SK-N-MC (cell line): ENCODE data around the gene HSPA1L.

Experiments used
- EZH2 ChIP-seq: fragments of 200-600 bp; sonication (generic); IDR thresholded peaks from one replicate; pipeline ENCODE4 v1.6.1; 2017; ENCODE audit warnings: antibody characterized with exemption
- FOXP2 ChIP-seq: optimal IDR thresholded peaks from 2 replicates; pipeline ENCODE3; 2011; ENCODE audit warnings: mild to moderate bottlenecking, moderate library complexity; ENCODE audit not compliant: insufficient read depth; ENCODE audit errors: extremely low read length, control extremely low read depth
- POLR2AphosphoS5 ChIP-seq: IDR thresholded peaks from 2 replicates; pipeline ENCODE4 v1.6.1; 2012; ENCODE audit warnings: mild to moderate bottlenecking, low read depth, low read length, borderline replicate concordance

DNA sequence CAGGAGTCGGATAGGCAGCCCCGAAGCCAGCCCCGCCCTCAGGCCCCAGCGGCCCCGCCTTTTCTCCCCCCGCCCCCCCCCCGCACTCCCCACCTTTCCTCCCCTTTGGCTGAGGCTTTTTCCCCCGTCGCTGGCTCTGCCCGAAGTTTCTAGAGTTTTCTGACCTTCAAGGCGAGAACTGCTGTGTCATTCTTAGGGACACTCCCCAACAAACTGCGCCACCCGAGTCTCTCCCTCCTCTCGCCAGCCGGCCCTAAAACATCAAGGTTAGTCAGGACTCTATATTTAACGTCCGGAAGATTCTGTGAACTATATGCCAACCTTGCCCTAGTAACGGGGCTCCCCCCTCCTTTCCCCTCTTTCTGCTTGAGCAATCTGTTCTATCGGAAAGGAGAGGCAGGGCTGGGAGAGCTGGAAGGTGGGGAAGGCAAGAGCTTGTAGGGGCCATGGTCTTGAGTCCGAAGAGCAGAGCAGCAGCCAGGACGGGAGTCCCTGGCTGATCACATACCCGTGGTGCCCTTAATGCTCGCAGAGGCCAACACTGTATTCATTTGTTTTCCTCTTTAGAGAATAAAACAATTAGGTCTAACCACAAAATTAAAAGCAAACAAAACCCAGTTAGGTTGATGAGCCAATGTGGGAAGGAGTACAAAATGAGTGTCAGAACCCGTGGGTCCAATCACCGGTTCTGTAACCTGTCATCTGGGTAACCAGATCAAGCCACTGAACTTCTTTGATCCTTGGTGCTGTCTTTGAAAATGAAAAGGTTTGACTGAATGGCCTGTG, 7.1 kb upstream of the HSPA1L start:
- TF ChIP-seq EZH2: no peak
- TF ChIP-seq POLR2AphosphoS5: no peak; the same call in 1 of the 2 replicates
- TF ChIP-seq FOXP2: no peak
